GM23248 (cell line): Measurements from ENCODE around the gene OR52L1.

Source experiments
- EZH2 ChIP-seq: fragments of 200-600 bp; sonication (generic); IDR thresholded peaks from 2 replicates; pipeline ENCODE4 v1.6.1; 2018; ENCODE audit warnings: antibody characterized with exemption, mild to moderate bottlenecking; ENCODE audit not compliant: insufficient read depth, poor library complexity, severe bottlenecking
- EZH2phosphoT487 ChIP-seq: fragments of 200-600 bp; sonication (generic); IDR thresholded peaks from 2 replicates; pipeline ENCODE4 v1.6.1; 2018; ENCODE audit warnings: antibody characterized with exemption, moderate library complexity, mild to moderate bottlenecking, low read depth; ENCODE audit not compliant: insufficient read depth

DNA sequence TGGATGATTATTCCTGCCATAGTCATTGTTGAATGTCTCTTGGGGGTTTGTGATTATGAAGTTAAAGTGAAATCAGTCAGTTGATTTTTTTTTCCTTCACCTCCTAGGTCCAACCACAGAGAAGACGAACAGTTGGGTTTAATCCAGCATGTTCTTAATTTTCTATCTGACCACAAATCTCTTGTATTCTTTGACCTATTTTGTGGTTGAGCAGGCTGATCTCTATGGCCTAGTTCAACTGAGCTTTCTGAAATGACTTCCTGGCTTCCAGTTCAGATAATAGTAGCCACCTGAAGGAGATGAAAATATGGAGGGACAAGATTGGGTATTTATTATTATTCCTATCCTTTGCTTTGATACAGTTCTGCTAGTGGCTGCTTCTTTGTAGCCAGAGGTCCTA, 13.3 kb downstream of the OR52L1 start:
- TF ChIP-seq EZH2 = no peak
- TF ChIP-seq EZH2phosphoT487 = no peak
